Endothelial cell of umbilical vein (primary cell): ENCODE results near the gene BRD3.

ENCODE experiments used
- POLR2A ChIP-seq: IDR thresholded peaks from 2 replicates; pipeline ENCODE4 v1.6.1; 2012; ENCODE audit warnings: low read depth, mild to moderate bottlenecking, control low read depth, low read length
- TF ChIP-seq, protein P1 (sequence below), 2 donors: IDR thresholded peaks; 1 replicate in 1 of 2; 2 replicates in 1 of 2; pipeline ENCODE4 v1.5.1; 2011; ENCODE audit warnings: low read length in 2 of 2, mild to moderate bottlenecking in 2 of 2, moderate library complexity in 2 of 2, control low read depth in 1 of 2, inconsistent platforms in 1 of 2, low read depth in 1 of 2; ENCODE audit not compliant: insufficient read depth in 1 of 2; ENCODE audit errors: extremely low read depth in 1 of 2

DNA sequence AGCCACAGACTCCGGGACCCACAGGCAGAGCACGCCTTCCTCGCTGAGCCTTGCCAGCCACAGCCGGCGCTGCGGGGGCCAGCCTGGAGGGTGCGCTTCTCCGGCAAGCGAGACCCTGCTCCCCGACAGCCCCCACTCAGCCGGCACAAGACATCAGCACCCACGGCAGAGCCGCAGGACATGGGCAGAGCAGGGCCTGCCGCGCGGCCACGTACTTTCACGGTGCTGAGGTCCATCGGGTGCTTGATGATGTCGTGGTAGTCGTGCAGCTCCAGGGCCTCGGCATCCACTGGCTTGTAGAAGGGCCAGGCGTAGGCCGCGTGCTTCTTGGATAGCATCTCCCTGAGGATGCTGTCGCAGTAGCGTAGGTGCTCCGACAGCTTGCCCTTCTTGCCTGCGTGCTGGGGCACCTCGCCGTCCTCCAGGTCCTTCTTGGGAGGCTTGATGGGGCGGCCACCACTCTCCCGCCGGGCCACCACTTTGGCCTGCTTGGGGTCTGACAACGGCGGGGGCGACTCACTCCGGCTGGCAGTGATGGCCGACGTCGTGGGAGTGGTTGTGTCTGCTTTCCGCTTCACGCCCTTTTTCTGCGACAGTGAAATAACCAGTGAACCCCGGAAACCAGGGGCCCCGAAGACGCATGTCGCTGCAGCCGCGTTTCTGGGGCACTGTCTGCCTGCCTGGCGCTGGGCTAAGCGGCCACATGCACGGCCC, 19.8 kb downstream of the BRD3 start:
- TF ChIP-seq, protein P1, sequence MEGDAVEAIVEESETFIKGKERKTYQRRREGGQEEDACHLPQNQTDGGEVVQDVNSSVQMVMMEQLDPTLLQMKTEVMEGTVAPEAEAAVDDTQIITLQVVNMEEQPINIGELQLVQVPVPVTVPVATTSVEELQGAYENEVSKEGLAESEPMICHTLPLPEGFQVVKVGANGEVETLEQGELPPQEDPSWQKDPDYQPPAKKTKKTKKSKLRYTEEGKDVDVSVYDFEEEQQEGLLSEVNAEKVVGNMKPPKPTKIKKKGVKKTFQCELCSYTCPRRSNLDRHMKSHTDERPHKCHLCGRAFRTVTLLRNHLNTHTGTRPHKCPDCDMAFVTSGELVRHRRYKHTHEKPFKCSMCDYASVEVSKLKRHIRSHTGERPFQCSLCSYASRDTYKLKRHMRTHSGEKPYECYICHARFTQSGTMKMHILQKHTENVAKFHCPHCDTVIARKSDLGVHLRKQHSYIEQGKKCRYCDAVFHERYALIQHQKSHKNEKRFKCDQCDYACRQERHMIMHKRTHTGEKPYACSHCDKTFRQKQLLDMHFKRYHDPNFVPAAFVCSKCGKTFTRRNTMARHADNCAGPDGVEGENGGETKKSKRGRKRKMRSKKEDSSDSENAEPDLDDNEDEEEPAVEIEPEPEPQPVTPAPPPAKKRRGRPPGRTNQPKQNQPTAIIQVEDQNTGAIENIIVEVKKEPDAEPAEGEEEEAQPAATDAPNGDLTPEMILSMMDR (IDR thresholded peaks at IDR 0.05; ENCODE audit: extremely low read depth in 1 of 2, insufficient read depth in 1 of 2, low read depth in 1 of 2, low read length in 2 of 2), result no peak
- no peak for TF ChIP-seq POLR2A
